Colonic mucosa (tissue), 4 donors: ENCODE measurements around the gene CENPF. TPM values are rescaled to one million over a fixed set of nuclear protein-coding genes. Genes with fewer than 3 reads are reported as not detected.
"Not testable (repeated sequence)": the region's sequence is repeated elsewhere in the genome, so short reads cannot be mapped to it uniquely, and the experiment has no call there.

ENCODE experiments used
- DNase-seq: peaks from one replicate; pipeline ENCODE4 v3.0.0-alpha.2; 2020
- H3K27ac ChIP-seq: fragments of 200-600 bp; one replicate; pipeline ENCODE4 v1.8.0; 2021
- H3K27me3 ChIP-seq: fragments of 200-600 bp; one replicate; pipeline ENCODE4 v1.8.0; 2021
- H3K36me3 ChIP-seq: fragments of 200-600 bp; one replicate; pipeline ENCODE4 v1.8.0; 2021
- H3K4me1 ChIP-seq: fragments of 200-600 bp; one replicate; pipeline ENCODE4 v1.8.0; 2021; ENCODE audit warnings: mild to moderate bottlenecking
- H3K4me3 ChIP-seq: fragments of 200-600 bp; one replicate; pipeline ENCODE4 v1.8.0; 2021
- H3K9ac ChIP-seq, 2 donors: one replicate each; pipeline ENCODE4 v1.7.0; 2013; ENCODE audit warnings: control low read depth in 2 of 2, low read depth in 2 of 2, low read length in 2 of 2
- H3K9me3 ChIP-seq: fragments of 200-600 bp; one replicate; pipeline ENCODE4 v1.8.0; 2021
- intact Hi-C: fragments of 100-400 bp; cut with DNase I; formaldehyde crosslinking; loops from one replicate; pipeline ENCODE4 v1.14.1; 2022
- total RNA-seq, 2 donors: library from RNA; stranded (reverse); fragmentation: NEBNext Ultra II Directional in 1 of 2; extraction: Animal tissue kit (Norgen Biotek cat#: 25700) in 1 of 2; gene quantifications; one replicate each; pipeline ENCODE4 v1.2.1, GENCODE V29; 2021
- TF ChIP-seq, protein P1 (sequence below): fragments of 200-600 bp; IDR thresholded peaks from one replicate; pipeline ENCODE4 v1.8.0; 2022; ENCODE audit warnings: antibody characterized with exemption, mild to moderate bottlenecking
- donor health status: healthy.
- donor health status: DM: no; HTN: no; CAD: no.
- donor health status: DM: no; HTN: no; CAD: no.

The CENPF gene
- total RNA-seq, 2 donors from 2014 or later, result 21.2 to 67.9 TPM

DNA sequence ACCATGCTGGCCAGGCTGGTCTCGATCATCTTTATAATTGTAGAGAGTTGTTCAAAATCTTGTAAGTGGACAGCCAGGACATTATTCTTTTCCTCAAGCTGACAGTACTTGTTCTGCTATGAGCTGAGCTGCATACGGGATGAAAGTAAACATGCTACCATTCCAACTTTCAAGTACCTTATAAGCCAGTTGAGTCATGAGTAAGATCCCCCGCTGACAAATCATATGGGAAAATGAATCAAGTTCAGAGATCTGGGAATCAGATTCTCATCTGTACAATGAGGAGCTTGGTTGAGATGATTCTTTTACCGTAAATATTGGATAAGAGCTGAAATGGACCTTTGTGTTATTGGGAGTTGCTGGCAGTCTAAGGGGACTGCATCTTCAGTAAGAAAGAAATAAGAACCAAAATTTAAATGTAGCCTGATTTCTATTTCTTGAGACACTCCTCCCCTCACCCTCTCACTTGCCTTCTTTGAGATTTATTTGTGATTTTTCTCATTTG, 62.7 kb downstream of the CENPF start:
- intact Hi-C loops, result no loop called here
- no peak overlapping the region for H3K4me3 ChIP-seq
- H3K27me3 ChIP-seq, result no peaks in the 10 kb centered on the region
- H3K36me3 ChIP-seq, result no peaks in the 10 kb centered on the region
- no peaks in the 10 kb centered on the region for H3K4me1 ChIP-seq
- no peaks in the 10 kb centered on the region for H3K9me3 ChIP-seq
- DNase-seq, result no peak
- H3K27ac ChIP-seq, result no peak overlapping the region
- H3K9ac ChIP-seq, result no peak overlapping the region
- TF ChIP-seq, protein P1, sequence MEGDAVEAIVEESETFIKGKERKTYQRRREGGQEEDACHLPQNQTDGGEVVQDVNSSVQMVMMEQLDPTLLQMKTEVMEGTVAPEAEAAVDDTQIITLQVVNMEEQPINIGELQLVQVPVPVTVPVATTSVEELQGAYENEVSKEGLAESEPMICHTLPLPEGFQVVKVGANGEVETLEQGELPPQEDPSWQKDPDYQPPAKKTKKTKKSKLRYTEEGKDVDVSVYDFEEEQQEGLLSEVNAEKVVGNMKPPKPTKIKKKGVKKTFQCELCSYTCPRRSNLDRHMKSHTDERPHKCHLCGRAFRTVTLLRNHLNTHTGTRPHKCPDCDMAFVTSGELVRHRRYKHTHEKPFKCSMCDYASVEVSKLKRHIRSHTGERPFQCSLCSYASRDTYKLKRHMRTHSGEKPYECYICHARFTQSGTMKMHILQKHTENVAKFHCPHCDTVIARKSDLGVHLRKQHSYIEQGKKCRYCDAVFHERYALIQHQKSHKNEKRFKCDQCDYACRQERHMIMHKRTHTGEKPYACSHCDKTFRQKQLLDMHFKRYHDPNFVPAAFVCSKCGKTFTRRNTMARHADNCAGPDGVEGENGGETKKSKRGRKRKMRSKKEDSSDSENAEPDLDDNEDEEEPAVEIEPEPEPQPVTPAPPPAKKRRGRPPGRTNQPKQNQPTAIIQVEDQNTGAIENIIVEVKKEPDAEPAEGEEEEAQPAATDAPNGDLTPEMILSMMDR, result no peak

DNA sequence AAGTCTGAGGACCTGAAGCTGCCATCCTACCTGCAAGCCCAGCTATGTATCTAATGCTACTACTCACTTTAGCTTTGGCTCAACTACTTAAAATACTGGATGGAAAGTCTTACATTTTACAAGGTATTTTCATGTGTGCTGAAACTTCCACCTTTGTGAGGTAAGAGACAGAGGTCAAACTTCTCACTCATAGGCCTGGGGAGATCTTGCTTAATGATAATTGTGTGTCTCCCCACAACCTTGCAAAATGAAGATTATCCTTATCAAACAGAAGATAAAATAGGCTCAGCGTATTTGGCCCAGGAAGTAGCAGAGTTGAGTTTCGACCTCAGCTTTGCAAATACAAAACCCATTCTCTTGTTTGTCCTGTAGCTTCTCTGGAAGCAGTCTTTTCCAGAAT, 63.7 kb downstream of the CENPF start:
- intact Hi-C loops, result no loop called here
- TF ChIP-seq, protein P1, result no peak
- H3K9me3 ChIP-seq, result no peaks in the 10 kb centered on the region
- no peaks in the 10 kb centered on the region for H3K27me3 ChIP-seq
- no peaks in the 10 kb centered on the region for H3K4me1 ChIP-seq
- H3K36me3 ChIP-seq, result no peaks in the 10 kb centered on the region
- no peak overlapping the region for H3K27ac ChIP-seq
- H3K9ac ChIP-seq, result no peak overlapping the region
- no peak for DNase-seq
- no peak overlapping the region for H3K4me3 ChIP-seq

DNA sequence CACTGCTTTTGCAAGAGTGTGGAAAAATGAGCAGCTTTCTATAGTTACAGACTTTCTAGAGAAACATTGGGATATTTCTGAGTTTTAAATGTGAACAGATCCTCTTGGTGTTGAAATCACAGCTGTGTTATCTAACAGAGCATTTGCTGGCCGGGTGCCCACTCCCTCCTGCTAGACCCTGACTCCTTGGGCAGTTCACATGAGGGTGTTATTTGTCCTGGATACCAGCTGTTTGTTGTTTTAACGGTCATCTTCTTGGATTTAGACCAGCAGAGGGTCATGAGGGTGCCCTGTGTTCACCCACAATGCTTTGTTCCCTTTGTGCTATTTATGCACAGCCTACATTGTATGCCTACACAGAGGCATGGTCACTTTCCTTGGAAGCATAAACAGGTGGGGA, 67.1 kb downstream of the CENPF start:
- Histone ChIP-seq H3K27me3 (no peaks in the 10 kb centered on the region), H3K36me3 (no peaks in the 10 kb centered on the region), H3K4me1 (no peaks in the 10 kb centered on the region), H3K27ac (no peak overlapping the region), H3K9ac (no peak overlapping the region), H3K9me3 (no peaks in the 10 kb centered on the region), H3K4me3 (no peak overlapping the region)
- DNase-seq, result peak; percentile 20
- TF ChIP-seq, protein P1, result no peak
- intact Hi-C loops, result no loop called here

- H3K9ac ChIP-seq, H3K27ac ChIP-seq, DNase-seq, H3K4me1 ChIP-seq, H3K36me3 ChIP-seq, H3K4me3 ChIP-seq, H3K9me3 ChIP-seq, intact Hi-C loops, H3K27me3 ChIP-seq: not testable (repeated sequence)
These were observed 70.0 kb downstream of the CENPF start for GRCh38 chr1:214673029-214673428.

- no peak for DNase-seq
- TF ChIP-seq, protein P1, result no peak
- H3K4me1 ChIP-seq, result no peaks in the 10 kb centered on the region
- no peak overlapping the region for H3K4me3 ChIP-seq
- H3K9ac ChIP-seq, result no peak overlapping the region
- H3K27me3 ChIP-seq, result no peaks in the 10 kb centered on the region
- H3K9me3 ChIP-seq, result no peaks in the 10 kb centered on the region
- intact Hi-C loops, result no loop called here
- H3K36me3 ChIP-seq, result no peaks in the 10 kb centered on the region
- H3K27ac ChIP-seq, result no peak overlapping the region
These were observed 70.6 kb downstream of the CENPF start for GRCh38 chr1:214673576-214673975.

DNA sequence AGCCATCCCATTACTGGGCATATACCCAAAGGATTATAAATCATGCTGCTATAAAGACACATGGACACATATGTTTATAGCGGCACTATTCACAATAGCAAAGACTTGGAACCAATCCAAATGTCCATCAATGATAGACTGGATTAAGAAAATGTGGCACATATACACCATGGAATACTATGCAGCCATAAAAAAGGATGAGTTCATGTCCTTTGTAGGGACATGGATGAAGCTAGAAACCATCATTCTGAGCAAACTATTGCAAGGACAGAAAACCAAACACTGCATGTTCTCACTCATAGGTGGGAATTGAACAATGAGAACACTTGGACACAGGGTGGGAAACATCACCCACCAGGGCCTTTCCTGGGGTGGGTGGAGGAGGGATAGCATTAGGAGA, 72.5 kb downstream of the CENPF start:
- H3K4me1 ChIP-seq, H3K9me3 ChIP-seq, intact Hi-C loops, H3K27ac ChIP-seq, H3K4me3 ChIP-seq, DNase-seq, H3K36me3 ChIP-seq, H3K9ac ChIP-seq, H3K27me3 ChIP-seq: not testable (repeated sequence)

DNA sequence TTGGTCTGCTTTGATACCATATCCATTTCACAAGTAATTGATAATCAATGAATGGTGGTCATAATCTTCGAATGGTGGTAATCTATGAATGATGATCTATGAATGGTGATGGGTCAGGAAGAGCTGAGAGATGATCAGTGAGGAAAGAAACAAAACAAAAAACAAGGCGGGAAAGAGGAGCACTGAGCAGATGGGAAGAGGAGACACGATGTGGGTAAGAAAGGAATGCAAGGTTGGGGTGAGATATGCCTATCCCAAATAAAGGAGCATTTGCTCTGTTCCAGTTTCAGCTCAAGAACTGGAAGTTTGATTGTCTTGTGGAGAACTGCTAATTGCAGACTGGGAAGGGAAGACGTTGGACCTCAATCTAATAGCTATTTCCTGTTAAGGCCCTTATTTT, 73.8 kb downstream of the CENPF start:
- H3K36me3 ChIP-seq, result no peaks in the 10 kb centered on the region
- intact Hi-C loops, result no loop called here
- no peaks in the 10 kb centered on the region for H3K4me1 ChIP-seq
- no peak overlapping the region for H3K27ac ChIP-seq
- no peak for DNase-seq
- TF ChIP-seq, protein P1, result no peak
- no peak overlapping the region for H3K9ac ChIP-seq
- no peak overlapping the region for H3K4me3 ChIP-seq
- no peaks in the 10 kb centered on the region for H3K27me3 ChIP-seq
- H3K9me3 ChIP-seq, result no peaks in the 10 kb centered on the region
